HG03378 (cell line): ENCODE measurements around the gene LAP3.

Source experiments
- ATAC-seq: cut with Tn5 transposase; IDR thresholded peaks from one replicate; pipeline ENCODE4 v1.9.1; 2021; ENCODE audit warnings: mild to moderate bottlenecking, moderate library complexity; ENCODE audit not compliant: unreplicated experiment

Gene LAP3

GRCh38 chr4:17614416-17615299 lies 37.7 kb downstream of the LAP3 start, which contains the start of gene MED28:
TSS of gene MED28 (plus strand) at chr4:17614641. CDS start at chr4:17614655, 14 bp downstream.
- peak; percentile 91 for ATAC-seq

DNA sequence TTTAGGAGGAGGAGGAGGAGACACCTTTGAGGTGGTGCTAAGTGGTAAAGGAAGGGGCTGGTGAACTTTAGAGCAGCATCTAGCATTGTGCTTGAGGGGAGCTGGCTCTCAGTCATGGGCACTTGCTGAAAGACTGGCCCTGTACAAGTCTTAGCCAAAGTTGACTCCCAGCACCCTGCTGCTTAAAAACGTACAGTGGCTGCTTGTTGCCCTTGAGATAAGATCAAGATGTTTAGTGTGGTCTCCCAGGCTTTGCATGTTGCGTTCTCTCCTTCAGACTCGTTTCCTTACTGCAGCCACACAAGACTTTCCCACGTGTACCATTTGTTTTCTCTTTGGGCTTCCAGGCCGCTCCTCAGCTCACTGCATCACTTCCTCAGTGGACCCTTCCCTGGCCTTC lies 39.3 kb downstream of the LAP3 start:
- no peak for ATAC-seq

DNA sequence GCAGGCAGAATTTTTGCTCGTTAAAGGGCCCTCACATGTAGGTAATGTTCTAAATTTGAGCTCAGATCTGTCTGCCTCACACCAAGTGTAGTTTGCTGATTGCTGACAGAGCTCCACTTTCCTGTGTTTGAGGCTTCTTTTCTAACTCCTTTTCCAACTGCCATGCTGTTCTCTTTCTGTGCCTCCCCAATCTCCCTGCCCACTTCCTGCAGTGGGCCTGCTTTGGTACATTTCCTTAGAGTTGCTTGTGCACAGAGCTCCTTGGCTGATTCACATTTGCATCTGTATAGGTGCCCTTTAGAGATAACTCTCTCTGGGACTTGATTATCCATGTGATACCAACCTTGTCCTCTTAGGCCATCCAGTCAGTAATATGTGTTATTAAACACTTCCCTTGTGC lies 41.9 kb downstream of the LAP3 start:
- no peak for ATAC-seq

DNA sequence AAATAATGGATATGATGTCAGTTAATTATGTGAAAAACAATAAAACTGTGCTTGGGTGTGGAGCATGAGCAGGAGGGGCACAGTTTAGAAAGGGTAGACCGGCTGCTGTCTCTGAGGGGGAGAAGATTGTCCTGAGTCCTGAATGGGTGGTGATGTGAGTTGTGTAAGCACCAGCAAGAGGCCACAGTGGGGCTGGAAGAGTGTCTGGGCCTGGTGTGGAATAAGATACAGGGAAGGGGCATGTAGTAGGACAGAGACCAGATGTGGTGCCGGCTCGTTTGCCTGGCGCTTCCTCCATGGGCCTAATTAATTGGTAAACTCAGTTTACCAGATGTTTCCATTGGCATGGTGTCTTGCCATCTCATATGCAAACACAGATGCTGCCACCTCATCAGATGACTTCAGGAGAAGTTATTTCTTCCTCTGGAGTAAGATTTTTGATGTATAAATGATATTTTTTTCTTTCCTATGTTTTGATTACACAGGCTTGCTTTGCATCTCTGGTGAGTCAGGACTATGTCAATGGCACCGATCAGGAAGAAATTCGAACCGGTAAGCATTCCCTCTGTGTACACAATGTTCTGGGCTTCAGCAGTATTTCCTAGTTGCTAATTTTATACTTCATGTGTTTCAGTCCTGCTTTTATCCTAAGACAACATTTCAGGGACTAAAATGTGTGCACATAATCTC lies 42.6 kb downstream of the LAP3 start:
- no peak for ATAC-seq

GRCh38 chr4:17623451-17624001 lies 46.5 kb downstream of the LAP3 start:
- no peak for ATAC-seq

DNA sequence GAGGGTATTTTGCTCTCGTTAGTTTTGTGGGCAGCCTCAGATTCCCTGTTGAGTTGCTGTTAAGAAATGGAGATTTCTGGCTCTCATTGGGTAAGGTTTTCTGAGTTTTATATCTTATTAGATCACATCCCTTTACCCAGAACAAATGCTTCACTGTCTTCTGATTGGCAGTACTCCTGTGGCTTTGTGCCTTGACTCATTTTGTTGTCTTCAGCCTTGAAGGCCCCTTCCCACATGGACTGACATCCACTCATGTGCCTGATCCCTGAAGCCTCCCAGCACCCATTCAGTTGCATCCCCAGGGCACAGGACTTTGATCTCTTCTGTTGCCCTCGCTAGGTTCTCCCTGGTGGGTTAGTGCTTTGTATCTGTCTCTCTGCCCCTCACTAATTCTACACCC lies 47.8 kb downstream of the LAP3 start:
- ATAC-seq, result no peak

- no peak for ATAC-seq
Observed at GRCh38 chr4:17630228-17630627, 53.2 kb downstream of the LAP3 start.

DNA sequence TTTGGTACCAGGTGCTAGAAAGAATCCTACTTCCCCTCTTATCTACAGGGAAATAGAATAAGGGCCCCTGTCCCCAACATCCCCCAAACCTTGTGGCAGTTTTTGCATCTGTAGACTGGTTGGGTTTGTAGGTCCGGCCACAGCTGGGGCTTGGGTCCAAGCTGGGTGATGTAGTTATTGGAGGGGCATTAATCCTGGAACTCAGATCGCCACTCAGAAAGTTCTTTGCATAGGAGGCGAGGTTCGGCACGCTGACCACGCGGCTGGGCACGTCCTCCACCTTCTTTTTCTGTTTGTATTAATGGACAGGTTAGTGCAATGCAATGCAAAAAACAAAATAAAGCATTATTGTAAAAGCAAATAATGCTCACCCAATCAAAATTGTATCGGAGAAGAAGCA lies 56.6 kb downstream of the LAP3 start:
- ATAC-seq, result no peak

DNA sequence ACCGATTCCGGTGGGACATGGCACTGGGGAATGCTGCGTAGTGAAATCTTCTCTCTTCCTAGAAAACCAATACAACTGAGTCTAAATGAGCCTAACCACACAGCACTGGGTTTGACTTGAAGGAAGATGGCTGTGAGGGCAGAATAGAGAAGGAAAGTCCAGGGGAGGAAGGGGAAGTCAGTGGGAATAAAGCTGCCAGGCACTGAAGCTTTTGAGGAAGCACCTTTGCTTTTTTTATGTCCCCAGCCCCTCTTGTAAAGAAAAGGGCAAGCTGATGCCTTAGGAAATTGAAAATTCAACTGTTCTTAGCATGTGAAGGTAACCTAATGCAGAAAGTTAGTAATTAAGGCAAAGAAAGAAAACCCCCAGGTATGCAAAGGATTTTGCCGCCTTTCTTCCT lies 58.1 kb downstream of the LAP3 start:
- ATAC-seq, result no peak

- ATAC-seq, result peak; percentile 4
Observed at GRCh38 chr4:17636341-17636695, 59.3 kb downstream of the LAP3 start.

- peak; percentile 90 for ATAC-seq
Observed at GRCh38 chr4:17636696-17637622, 60.0 kb downstream of the LAP3 start.

GRCh38 chr4:17639136-17639535 lies 62.1 kb downstream of the LAP3 start:
- no peak for ATAC-seq

DNA sequence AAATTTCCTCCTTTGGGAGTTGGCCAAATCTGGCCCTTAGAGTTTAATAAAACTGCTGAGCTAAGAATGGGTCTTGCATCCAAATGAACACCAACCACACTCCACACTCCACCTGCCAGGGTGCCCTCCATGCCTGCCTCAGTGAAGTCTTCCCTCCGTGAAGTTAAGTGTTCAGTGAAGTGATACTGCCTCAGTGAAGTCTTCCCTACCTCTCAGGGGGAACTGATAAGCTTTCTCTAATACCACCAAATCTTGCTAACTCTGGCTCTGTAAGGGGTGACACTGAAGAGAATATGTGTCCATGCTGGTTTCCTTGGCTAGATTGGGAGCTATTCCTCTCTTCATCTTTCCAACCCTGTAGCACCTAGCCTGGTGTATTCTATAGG lies 65.4 kb downstream of the LAP3 start:
- ATAC-seq, result no peak

DNA sequence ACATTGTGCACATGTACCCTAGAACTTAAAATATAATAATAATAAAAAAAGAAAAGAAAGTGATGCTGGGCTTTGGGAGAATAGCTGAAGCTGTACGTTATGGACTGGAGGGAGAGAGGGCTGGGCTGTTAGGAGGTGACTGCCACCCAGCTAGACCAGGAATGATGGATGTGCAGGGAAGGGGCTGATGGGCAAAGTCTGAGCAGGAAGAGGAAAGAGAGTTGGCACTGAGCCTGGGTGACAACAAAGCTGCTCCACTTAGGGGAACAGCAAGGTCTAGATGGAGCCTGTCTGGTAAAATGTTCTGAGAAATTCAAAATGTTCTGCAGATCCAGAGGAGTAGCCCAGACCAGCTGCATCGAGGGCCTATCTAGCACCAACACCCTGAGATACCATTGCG lies 69.7 kb downstream of the LAP3 start:
- ATAC-seq, result no peak

DNA sequence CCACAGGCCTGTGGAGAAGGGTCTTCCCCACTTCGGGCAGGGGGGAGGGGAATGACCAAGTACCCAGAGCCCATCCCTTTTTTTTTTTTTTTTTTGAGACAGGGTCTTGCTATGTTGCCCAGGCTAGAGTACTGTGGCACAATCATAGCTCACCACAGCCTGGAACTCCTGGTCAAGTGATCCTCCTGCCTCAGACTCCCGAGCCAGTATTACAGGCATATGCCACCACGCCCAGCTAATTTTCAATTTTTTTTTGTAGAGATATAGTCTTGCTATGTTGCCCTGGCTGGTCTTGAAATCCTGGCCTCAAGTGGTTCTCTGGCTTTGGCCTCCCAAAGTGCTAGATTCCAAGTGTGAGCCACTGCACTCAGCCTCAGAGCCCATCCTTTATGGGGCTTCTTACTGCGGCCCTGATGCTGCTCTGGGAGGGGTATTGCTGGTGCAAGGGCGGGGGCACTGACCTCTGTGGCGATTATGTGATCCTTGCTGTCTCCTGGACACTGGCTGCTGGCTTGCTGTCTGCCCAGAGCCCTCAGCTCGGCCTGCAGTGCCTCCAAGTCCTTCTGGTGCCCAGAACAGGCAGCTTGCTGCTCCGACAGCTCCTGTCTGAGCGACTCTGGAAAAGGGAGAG lies 70.3 kb downstream of the LAP3 start:
- no peak for ATAC-seq

DNA sequence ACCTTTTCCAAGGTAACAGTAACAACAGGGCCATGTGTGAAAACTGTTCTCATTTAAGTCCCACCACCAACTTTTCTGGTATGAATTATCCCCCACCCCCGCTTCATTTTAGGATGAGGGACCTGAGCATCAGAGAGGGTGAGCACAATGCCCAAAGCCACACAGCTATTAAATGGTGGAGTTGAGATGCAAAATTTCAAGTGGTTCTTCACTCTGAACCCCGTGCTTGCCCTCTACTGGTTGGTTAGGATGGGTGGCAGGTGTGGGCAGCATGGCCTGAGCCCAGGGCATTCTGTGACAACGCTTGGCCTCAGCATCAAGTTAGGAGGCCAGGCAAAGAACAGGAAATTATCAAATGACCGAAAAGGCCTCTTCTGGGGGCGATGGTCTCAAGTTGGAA lies 70.9 kb downstream of the LAP3 start:
- no peak for ATAC-seq

- ATAC-seq, result no peak
Observed at GRCh38 chr4:17650406-17650805, 73.4 kb downstream of the LAP3 start.

GRCh38 chr4:17654701-17655100 lies 77.7 kb downstream of the LAP3 start:
- no peak for ATAC-seq

- ATAC-seq, result no peak
Observed at GRCh38 chr4:17657090-17657489, 80.1 kb downstream of the LAP3 start.
